GM12864 (cell line): ENCODE results near the gene CD37.
"Not testable (repeated sequence)": the region's sequence is repeated elsewhere in the genome, so short reads cannot be mapped to it uniquely, and the experiment has no call there.

Experiments
- DNase-seq: peaks from one replicate; pipeline ENCODE4 v3.0.0-alpha.2; 2011; ENCODE audit warnings: low read depth
- H3K4me3 ChIP-seq: 2 replicates; pipeline ENCODE4 v1.5.1; 2011; ENCODE audit warnings: mild to moderate bottlenecking, low read depth, low read length, control low read depth
- CTCF ChIP-seq: IDR thresholded peaks from 2 replicates; pipeline ENCODE4 v1.5.1; 2011; ENCODE audit warnings: low read depth, mild to moderate bottlenecking, moderate library complexity, low read length, control low read depth, inconsistent platforms; ENCODE audit errors: missing control alignments

Gene CD37

GRCh38 chr19:49331616-49332055 lies 3.6 kb upstream of the CD37 start:
- peak; percentile 76 for DNase-seq
- H3K4me3 ChIP-seq: no peak overlapping the region; the same call in 1 of the 2 replicates
- no peak for TF ChIP-seq CTCF

GRCh38 chr19:49332691-49333417 lies 2.4 kb upstream of the CD37 start:
- DNase-seq, H3K4me3 ChIP-seq: not testable (repeated sequence)

GRCh38 chr19:49333418-49333805 lies 1.8 kb upstream of the CD37 start:
- TF ChIP-seq CTCF: no peak
- peak overlapping the region; percentile 13; the same call in 1 of the 2 replicates for H3K4me3 ChIP-seq
- no peak for DNase-seq

GRCh38 chr19:49333811-49334288 lies 1.4 kb upstream of the CD37 start:
- DNase-seq: peak; percentile 75
- TF ChIP-seq CTCF: no peak
- peak overlapping the region; percentile 13; the same call in 1 of the 2 replicates for H3K4me3 ChIP-seq

- peak overlapping the region; percentile 55 for H3K4me3 ChIP-seq
- DNase-seq: no peak
- TF ChIP-seq CTCF: no peak
These were observed 727 bp downstream of the CD37 start for GRCh38 chr19:49335784-49336481.

- H3K4me3 ChIP-seq: peak overlapping the region; percentile 55
- no peak for TF ChIP-seq CTCF
- no peak for DNase-seq
These were observed 1.5 kb downstream of the CD37 start for GRCh38 chr19:49336482-49337266.
